Fibroblast of skin of abdomen (primary cell): ENCODE measurements around the gene RPS6KA2.

Source experiments
- DNase-seq: peaks from one replicate; pipeline ENCODE4 v3.0.0-alpha.2; 2013

Gene RPS6KA2

GRCh38 chr6:166614171-166614583, 12.9 kb downstream of the RPS6KA2 start:
- no peak for DNase-seq

GRCh38 chr6:166613027-166613426, 14.0 kb downstream of the RPS6KA2 start:
- DNase-seq: no peak

- DNase-seq: no peak
Measured at GRCh38 chr6:166612471-166612881, 14.6 kb downstream of the RPS6KA2 start.

- DNase-seq: no peak
Measured at GRCh38 chr6:166611631-166612030, 15.4 kb downstream of the RPS6KA2 start.

- DNase-seq: no peak
Measured at GRCh38 chr6:166610069-166610468, 17.0 kb downstream of the RPS6KA2 start.

GRCh38 chr6:166608774-166609173, 18.3 kb downstream of the RPS6KA2 start:
- no peak for DNase-seq

- no peak for DNase-seq
Measured at GRCh38 chr6:166605752-166606151, 21.3 kb downstream of the RPS6KA2 start.

GRCh38 chr6:166604911-166605310, 22.1 kb downstream of the RPS6KA2 start:
- DNase-seq: no peak

GRCh38 chr6:166604328-166604727, 22.7 kb downstream of the RPS6KA2 start:
- DNase-seq: no peak

GRCh38 chr6:166603043-166603690, 23.9 kb downstream of the RPS6KA2 start:
- DNase-seq: peak; percentile 28

GRCh38 chr6:166601956-166602355, 25.1 kb downstream of the RPS6KA2 start:
- DNase-seq: no peak

- no peak for DNase-seq
Measured at GRCh38 chr6:166600931-166601330, 26.1 kb downstream of the RPS6KA2 start.

GRCh38 chr6:166599205-166599604, 27.8 kb downstream of the RPS6KA2 start:
- no peak for DNase-seq

GRCh38 chr6:166598441-166599138, 28.5 kb downstream of the RPS6KA2 start:
- DNase-seq: peak; percentile 86

- no peak for DNase-seq
Measured at GRCh38 chr6:166597711-166598440, 29.2 kb downstream of the RPS6KA2 start.

GRCh38 chr6:166596776-166597507, 30.1 kb downstream of the RPS6KA2 start:
- no peak for DNase-seq

GRCh38 chr6:166595949-166596348, 31.1 kb downstream of the RPS6KA2 start:
- DNase-seq: no peak

GRCh38 chr6:166595061-166595780, 31.8 kb downstream of the RPS6KA2 start:
- DNase-seq: peak; percentile 95

- DNase-seq: peak; percentile 66
Measured at GRCh38 chr6:166592821-166593220, 34.2 kb downstream of the RPS6KA2 start.

GRCh38 chr6:166591961-166592520, 35.0 kb downstream of the RPS6KA2 start:
- no peak for DNase-seq

GRCh38 chr6:166591026-166591425, 36.0 kb downstream of the RPS6KA2 start:
- no peak for DNase-seq
